Measurements from ENCODE around the gene PDLIM7. TPM values are rescaled to one million over a fixed set of nuclear protein-coding genes. Genes with fewer than 3 reads are reported as not detected.
"Not testable (repeated sequence)": the region's sequence is repeated elsewhere in the genome, so short reads cannot be mapped to it uniquely, and the experiment has no call there.

Gene PDLIM7, protein sequence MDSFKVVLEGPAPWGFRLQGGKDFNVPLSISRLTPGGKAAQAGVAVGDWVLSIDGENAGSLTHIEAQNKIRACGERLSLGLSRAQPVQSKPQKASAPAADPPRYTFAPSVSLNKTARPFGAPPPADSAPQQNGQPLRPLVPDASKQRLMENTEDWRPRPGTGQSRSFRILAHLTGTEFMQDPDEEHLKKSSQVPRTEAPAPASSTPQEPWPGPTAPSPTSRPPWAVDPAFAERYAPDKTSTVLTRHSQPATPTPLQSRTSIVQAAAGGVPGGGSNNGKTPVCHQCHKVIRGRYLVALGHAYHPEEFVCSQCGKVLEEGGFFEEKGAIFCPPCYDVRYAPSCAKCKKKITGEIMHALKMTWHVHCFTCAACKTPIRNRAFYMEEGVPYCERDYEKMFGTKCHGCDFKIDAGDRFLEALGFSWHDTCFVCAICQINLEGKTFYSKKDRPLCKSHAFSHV
- 88.4 and 93.8 TPM in 2 replicates for total RNA-seq (2014; rRNA removed; shearing (Covaris generic))

DNA sequence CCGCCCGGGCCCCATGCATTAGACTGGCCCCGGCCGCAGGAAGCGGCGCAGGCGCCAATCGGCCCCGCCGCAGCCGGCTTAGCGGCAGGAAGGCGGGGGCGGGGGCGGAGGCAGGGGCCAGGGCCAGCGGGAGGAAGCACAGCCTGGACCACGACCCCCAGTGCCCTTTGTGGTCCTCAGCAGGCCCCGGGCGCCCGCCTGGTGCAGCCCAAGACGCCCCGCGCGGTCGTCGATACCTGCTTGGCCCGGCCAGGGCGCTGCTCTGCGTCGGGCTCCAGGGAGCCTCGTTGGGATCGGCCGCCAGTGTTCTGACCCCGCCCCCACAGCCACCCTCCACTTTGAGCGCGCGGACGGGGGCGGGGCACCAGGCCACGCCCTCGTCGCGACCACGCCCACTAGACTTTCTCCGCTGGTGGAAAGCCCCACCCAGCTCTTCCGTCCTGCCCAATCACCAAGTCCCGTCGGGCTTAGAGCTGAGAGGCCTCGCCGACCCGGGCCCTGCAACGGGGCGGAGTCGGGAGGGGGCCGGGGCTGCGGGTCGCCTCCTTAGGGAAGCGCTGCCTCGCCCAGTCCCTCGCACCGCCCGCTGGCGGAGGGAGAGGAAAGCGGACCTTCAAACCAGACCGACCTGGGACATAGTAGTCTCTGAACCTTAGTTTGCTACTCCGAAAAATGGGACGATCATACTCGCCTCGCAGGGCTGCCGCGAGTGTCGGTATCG lies at the start of gene PDLIM7:
Gene PDLIM7 (minus strand): TSS at position 313 of the 721 bp plus-strand sequence. CDS start 1,092 bp downstream, outside the sequence.
- peak; percentile 94 for DNase-seq (ENCODE audit: low read depth)

DNA sequence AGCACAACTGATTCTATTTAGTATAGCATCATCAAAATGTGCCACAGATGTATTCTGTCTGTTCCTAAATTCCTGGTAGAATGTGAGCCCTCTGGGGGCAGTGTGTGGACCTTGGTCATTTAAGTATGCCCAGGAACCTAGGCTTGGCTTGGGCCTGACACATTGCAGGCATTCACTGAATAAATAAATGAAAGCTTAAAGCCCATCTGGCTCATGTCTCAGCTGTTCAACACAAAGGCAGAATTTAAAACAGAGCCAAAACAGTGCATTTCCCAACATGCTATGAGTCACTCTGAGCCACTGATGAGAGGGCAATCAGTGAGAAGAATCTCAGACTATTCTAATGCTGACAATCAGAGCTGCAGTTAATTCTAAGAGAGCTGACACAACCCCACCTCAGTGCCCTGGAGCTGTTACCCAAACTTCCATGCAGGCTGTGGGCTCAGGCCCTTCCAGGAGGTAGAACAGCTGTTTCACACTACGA lies 48.9 kb upstream of the PDLIM7 start:
- DNase-seq (ENCODE audit: low read depth) = peak; percentile 99

DNA sequence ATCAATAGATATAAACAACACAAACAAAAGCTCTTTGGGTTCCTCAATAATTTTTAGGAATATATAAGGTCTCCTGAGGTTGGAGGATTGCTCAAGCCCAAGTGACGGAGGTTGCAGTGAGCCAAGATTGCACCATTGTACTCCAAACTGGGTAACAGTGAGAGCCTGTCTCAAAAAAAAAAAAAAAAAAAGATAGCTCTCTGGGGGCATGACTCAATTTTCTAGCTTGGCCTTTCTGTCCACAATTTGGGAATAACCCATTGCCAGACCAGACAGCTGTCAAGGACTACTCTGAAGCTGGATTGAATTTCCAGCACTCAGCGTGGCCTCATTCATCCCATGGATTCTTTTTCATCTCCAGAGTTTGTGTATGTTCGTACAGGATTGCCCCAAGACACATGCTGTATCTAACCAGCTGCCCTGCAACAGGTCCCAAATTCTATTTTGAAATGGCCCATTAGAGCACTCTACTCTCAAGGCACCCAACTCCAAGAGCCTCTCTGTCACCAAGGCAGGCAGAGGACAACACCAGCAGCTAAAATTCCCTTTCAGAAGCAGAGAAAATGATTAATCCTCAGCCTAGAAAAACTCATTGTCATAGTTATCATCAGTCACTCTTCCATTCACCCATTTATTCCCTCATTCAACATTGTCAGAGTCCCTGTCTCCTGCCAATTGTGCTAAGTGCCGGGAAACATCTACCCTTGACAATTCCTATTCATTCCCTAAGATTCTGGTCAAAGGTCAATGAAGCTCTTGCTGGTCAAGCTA lies 48.3 kb upstream of the PDLIM7 start:
- peak; percentile 85 for DNase-seq (ENCODE audit: low read depth)

DNA sequence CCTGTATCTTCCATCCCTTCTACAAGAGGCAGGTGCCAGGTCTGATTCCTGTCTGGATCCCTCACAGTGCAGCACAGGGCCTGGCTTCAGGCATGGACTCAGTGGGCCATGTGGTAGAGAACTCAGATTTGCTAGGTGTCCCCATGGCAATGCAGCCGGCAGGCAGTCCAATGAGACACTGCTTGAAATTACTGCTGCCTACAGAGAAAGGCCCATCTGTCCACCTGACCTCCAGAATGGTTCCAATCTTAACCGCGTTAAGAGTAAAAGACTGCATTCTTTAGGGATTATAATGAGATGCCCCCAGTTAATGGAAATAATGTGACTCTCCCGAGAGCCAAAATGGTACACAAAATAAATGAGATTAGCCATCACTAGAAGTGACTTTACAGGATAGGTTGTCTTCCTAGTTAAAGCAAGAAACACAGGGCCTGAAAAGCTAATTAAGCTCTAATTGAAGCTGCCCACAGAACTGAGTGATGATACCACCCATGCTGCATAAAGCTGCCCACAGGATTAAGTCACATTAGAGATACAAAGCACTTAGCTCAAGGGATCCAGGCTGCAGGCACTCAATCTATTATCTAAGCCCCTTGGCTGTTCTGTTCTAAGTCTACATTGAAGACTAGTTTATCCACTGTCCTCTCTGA lies 45.5 kb upstream of the PDLIM7 start:
- no peak for DNase-seq (ENCODE audit: low read depth)

DNA sequence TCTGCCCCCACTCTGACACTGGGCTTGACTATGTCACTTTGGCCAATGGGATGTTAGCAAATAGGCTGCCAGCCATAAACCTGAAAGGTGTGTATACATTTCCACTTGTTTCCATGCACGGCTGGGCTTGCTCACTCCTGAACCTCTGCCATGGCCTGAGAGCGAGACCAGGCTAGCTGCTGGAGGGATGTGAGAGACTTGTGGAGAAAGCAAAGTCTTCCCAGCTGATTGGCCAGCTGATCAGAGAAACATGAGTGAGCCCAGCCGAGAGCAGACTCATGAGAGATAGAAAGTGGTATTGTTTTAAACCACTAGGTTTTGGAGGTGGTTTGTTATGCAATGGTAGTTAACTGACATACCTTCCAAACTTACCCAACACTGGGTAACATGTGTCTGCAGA lies 43.0 kb upstream of the PDLIM7 start:
- DNase-seq (ENCODE audit: low read depth) = no peak

DNA sequence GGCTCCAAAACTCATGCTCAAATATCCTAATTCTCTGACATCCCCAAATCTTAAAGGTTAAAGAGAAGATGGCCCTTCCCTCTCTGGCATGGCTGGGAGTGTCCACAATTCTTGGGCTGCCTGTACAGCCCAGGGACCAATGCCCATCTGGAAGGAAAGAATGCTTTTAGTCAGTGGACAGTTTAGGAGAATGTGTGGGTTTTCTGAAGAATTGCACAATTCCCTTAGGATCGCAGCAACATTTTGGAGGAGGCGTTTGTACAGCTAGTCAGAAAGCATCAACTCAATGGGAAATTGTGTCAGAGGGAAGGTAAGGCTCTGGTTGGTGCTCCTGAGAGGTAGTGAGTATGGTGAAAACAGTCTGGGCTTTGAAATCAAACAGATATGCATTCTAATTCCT lies 42.0 kb upstream of the PDLIM7 start:
- DNase-seq (ENCODE audit: low read depth) = peak; percentile 35

DNA sequence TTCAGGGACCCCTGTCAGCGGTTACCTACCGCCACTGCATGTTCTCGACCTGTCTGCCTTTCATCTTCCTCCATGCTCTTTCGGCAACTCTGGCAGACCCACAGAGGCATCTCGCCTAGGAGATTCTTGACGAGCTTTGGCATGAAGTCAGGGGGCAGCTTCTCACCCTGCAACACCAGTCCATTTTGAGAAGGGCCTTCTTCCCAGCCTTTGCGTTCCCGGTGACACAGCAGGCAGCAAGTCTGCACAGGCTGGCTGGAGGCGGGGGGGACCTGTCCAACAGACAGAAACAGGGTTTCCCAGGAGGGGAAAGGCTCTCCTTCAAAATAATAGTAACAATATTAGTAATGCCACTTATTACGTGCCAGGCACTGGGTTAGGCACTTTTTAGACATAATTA lies 41.5 kb upstream of the PDLIM7 start:
- no peak for DNase-seq (ENCODE audit: low read depth)

DNA sequence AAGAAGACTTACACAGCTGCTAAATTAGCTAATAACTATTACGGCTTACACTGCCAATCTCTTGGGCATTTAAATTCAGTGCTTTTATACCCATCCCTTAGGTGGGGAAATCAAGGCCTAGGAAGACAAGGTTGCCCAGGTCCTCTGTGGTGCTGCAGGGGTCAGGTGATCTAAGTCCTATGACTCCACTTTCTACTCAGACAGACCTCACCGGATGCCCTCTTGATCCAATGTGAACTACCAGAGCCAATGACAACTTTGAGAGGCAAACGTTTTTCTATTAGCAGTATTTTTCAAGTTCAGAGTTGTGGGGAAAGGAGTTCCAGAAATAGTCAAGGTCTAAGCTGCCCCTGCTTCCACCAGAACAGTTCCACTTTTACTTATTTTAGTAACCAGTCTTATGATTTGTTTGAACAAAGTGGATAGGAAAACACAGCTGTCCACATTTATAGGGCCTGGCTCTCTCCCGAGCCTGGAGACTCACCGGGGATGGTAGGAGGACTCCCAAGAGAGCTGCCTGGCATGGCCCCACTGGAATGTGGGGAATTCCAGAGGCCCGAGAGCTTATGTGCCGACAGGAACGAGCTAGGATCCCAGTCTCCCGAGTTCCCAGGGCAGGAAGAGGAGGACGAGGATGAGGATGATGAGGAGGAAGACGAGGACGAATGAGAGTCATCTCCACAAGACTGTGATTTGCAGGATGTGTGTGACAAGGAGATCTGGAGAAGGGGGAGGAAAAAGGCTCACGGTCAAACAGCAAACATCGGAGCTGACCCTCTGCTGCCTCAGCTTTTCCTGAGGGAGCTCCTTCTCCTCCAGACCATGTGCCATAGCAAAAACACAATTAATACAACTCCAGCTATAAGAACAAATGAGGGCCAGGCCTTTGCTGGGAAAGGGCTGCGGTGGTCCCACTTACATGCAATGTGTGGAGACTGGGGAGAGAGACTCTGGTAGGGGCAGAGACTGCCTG lies 40.3 kb upstream of the PDLIM7 start:
- DNase-seq (ENCODE audit: low read depth) = peak; percentile 84

DNA sequence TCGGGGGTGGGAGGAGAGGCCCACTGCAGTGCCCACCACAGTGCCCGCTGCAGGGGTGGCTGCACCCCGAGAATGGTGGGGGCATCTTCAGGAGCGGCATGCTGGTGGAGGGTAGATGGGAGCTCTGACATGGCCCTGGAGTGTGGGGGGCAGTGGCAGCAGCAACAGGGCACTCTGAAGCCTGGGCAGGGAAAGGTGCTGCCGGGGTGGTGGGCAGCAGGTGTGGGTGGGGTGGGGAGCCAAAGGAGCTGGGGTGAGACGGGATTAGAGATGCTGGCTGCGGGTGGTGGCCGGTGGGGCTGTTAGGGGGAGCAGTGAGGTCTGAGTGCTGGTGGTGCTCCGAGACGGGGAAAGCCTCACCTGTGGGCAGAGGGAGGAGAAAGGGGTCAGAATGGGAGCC lies 39.0 kb upstream of the PDLIM7 start:
- DNase-seq (ENCODE audit: low read depth) = no peak

DNA sequence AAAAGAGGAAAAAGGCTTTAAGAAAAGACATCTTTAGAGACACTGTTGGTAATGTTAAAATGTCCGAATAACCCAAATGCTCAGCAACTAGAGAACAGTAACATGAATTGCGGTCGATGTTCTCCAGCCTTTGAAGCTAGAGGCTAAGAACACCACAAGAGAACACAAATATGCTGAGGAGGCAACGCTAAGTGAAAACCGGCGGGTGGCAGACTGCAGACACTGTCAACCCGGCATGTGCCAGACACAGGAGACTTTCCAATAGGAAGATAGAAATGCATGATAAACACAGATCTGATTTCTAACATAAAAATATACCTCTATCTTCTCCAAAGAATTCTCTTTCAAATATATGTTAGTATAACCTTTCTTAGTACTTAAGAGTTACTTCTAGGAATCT lies 37.7 kb upstream of the PDLIM7 start:
- no peak for DNase-seq (ENCODE audit: low read depth)

DNA sequence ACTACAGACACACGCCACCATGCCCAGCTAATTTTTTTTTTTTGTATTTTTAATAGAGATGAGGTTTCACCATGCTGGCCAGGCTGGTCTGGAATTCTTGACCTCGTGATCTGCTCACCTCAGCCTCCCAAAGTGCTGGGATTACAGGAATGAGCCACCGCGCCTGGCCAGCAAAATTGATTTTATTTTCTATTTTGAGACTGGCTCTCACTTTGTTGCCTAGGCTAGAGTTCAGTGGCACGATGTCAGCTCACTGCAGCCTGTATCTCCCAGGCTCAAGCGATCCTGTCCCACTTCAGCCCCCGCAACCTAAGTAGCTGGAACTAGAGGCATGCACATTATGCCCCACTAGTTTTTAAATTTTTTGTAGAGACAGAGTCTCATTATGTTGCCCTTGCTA lies 37.0 kb upstream of the PDLIM7 start:
- DNase-seq (ENCODE audit: low read depth) = not testable (repeated sequence)

DNA sequence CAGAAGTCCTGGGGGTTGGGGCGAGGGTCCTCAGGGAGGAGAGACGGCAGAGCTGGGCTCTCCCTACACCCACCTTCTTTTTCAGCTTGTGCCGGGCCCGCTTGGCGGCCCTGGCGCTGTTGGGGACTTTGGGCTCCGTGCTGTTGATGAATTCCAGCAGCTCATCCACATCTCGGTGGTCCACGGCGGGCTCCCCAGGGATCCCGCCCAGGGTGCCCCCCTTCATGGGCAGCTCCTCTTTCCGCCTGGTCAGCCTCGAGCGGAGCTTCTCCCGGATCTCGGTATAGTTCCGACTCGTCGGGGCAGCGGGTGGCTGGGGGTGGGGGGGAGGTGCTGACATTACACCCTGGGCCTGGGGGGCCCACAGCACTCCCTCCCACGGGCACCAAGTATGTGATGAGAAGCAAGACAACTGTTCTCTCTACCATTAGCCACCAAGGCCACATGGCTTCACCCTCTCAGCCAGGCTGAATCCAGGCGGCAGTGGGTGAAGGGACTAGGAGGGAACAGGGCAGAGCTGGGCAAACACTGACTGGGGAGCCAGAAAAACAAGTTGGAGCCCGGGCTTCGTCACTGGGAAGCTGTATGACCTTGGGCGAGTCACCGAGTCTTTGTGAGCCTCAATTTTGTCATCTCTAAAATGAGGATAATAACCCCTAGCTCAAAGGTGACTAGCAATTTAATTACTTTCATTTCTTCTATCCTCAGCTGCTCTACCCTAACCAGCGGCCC lies 34.0 kb upstream of the PDLIM7 start:
- no peak for DNase-seq (ENCODE audit: low read depth)

DNA sequence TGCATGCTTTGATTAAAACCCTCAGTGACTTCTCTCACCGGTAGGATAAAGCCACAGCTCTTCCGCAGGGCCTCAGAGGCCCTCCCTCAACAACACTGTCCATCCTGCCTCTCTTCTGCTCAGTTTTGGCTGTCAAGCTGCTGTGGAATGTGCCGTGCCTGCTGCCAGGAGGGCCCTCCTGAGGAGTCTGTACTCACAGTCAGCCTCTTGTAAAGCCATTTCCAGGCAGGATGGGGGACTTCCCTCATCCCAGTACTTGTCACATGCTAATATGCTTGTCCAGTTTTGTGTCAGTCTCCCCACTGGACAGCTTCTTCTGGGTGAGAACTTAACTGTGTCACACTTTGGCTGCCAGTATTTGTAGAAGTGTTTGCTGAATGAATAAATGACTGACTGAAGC lies 33.2 kb upstream of the PDLIM7 start:
- DNase-seq (ENCODE audit: low read depth) = no peak

DNA sequence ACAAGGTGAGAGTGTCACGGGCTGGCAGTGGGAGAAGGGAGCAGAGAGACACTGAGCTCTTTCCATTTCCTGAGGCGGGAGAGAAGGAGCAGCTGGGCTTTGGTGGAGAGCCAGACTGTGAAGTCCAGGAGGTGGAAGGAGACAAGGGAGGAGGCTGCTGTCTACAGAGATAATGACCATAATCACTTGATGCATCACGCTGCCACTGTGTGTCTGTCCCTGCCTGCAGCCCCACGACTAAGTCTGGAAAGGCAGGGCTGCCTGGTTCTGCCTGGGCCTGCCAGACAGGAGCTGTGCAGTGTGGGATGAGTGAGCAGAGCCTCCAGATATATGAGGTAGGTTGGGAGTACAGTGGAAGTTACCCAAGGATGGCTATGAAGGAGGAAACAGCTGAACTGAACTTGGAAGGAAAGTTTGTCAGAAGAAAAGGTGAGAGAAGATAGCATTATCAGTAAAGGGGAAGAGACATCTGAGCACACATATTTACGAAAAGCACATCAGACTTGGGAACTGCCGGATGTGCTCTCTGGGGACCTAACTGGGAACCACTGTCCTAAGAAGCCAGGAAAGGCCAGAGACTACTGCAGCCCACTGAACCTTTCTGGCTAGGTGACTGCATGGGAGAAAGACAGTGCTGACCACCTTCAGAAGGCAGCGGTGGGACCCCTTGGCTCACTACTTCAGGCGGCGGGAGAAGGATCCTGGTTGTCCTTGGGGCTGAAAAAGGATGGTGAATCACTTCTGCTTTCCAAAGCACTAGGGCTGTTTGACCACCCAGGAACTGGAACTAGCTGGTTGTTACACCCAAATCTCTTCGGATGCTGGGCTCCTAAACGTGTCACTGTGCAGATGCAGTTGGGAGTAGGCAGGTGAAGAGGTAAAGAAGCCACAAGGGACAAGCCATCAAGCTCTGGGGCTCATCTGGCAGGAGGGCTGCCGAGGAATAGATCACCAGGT lies 32.1 kb upstream of the PDLIM7 start:
- DNase-seq (ENCODE audit: low read depth) = no peak

DNA sequence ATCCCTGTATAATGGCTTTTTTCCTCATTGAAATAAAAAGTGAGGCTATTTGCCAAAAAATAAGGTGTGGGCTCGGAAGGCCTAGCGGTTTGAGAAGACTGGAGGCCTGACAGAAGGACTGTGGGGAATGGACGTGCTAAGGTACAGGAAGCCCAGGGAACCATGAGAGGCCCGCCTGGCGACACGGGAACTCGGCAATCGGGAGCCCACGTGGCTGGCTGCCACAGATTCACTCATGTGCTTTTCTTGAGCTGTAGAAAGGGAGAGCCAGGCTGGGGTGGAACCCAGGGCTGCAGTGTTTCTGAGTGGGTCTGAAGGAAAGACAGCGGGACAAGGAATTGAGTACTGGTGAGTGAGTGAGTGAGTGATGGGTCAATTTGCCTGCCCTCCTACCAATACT lies 31.2 kb upstream of the PDLIM7 start:
- DNase-seq (ENCODE audit: low read depth) = no peak

DNA sequence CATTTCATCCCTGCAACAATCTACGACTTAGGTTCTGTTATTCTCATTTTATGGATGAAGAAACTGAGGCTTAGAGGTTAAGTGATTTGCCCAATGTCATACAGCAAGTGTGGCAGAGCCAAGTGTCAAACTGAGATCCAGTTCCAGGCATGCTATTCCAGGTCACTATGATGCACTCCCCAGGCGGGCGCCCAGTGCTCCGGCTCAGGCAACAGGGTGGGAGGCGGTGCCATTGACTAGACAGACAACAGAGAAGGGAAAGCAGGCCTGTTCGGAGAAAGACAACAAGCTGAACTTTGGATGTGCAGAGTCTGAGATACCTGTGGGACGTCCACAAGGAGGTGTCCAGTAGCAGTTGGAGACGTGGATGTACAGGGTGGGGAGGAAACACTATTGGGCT lies 30.2 kb upstream of the PDLIM7 start:
- no peak for DNase-seq (ENCODE audit: low read depth)

DNA sequence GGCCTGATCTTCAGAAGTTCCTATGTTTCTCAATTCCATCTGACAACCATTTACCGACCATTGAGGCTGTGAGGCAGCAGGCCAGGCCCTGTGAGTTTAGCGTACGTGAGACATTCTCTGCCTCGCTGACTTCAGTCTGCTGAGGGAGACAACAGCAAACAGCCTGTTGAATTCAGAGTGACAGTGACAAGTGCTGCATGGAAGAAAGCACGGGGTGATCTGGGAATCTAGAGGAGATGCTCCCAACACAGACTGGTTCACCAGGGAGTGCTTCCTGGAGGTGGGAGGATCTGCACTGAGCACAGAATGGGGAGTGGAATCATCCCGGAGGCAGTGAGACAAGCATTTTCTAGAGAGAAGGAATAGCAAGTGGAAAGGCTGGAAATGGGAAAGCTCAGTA lies 29.4 kb upstream of the PDLIM7 start:
- DNase-seq (ENCODE audit: low read depth) = no peak

DNA sequence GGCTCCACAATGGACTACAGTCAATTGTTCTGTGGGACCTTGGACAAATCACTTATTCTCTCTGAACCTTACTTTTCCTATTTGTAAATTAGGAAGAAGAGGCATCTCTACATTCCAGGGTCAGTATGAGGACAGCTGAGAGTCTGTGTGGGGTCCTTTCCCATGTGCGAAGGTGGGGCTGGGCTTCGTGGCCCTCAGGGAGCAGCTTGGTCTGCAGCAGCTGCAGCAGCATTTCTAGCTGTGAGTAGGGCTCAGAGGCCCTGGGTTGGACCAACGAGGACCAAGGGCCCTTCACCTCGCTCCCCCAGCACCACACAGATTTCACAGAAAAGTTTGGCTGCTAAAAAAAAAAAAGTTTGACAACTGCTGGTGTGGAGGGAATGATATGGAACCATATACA lies 28.8 kb upstream of the PDLIM7 start:
- DNase-seq (ENCODE audit: low read depth) = no peak
